HepG2 (cell line): Measurements from ENCODE around the gene PLIN5. TPM values are rescaled to one million over a fixed set of nuclear protein-coding genes. Genes with fewer than 3 reads are reported as not detected.
A peak's percentile ranks its signal among the peaks of the same experiment; 100 is the strongest.

Source experiments
- AKAP8 ChIP-seq: sonication (generic); formaldehyde crosslinking; IDR thresholded peaks from 2 replicates; pipeline ENCODE4 v1.5.1; 2020; ENCODE audit warnings: mild to moderate bottlenecking, missing genetic modification reagents
- BCL6 ChIP-seq: IDR thresholded peaks from 2 replicates; pipeline ENCODE4 v1.6.1; 2016; ENCODE audit warnings: missing genetic modification reagents, missing compliant biosample characterization
- EED ChIP-seq: sonication (generic); formaldehyde crosslinking; IDR thresholded peaks from 2 replicates; pipeline ENCODE4 v1.5.0; 2020; ENCODE audit warnings: mild to moderate bottlenecking, missing genetic modification reagents
- GMEB2 ChIP-seq: IDR thresholded peaks from 2 replicates; pipeline ENCODE4 v1.6.1; 2016; ENCODE audit warnings: missing biosample characterization, missing genetic modification reagents, low read depth
- HNRNPH1 ChIP-seq: fragments of 200-400 bp; formaldehyde crosslinking; optimal IDR thresholded peaks from 2 replicates; pipeline ENCODE3; 2017; ENCODE audit warnings: mild to moderate bottlenecking, low read depth, low read length
- HNRNPL ChIP-seq: fragments of 200-400 bp; formaldehyde crosslinking; IDR thresholded peaks from 2 replicates; pipeline ENCODE4 v1.6.1; 2017; ENCODE audit warnings: mild to moderate bottlenecking, low read depth, low read length
- KMT2A ChIP-seq: sonication (generic); formaldehyde crosslinking; IDR thresholded peaks from 2 replicates; pipeline ENCODE4 v1.4.0; 2020; ENCODE audit warnings: missing genetic modification reagents
- MLXIP ChIP-seq: sonication (generic); formaldehyde crosslinking; IDR thresholded peaks from 2 replicates; pipeline ENCODE4 v1.9.0; 2021; ENCODE audit warnings: missing genetic modification reagents, borderline replicate concordance
- MTA1 ChIP-seq: sonication (generic); formaldehyde crosslinking; IDR thresholded peaks from 2 replicates; pipeline ENCODE4 v1.4.0; 2020; ENCODE audit warnings: missing genetic modification reagents, mild to moderate bottlenecking, borderline replicate concordance
- POLR2G ChIP-seq: fragments of 200-400 bp; formaldehyde crosslinking; IDR thresholded peaks from 2 replicates; pipeline ENCODE4 v1.6.1; 2018; ENCODE audit warnings: mild to moderate bottlenecking, low read depth, low read length, moderate library complexity
- PRPF4 ChIP-seq: fragments of 200-400 bp; formaldehyde crosslinking; IDR thresholded peaks from 2 replicates; pipeline ENCODE4 v1.6.1; 2016; ENCODE audit warnings: low read length, low read depth; ENCODE audit not compliant: poor library complexity, severe bottlenecking
- RAD21 ChIP-seq: fragments of 450-650 bp; formaldehyde crosslinking; IDR thresholded peaks from 2 replicates; pipeline ENCODE4 v1.5.0; 2020; ENCODE audit warnings: mild to moderate bottlenecking
- RBFOX2 ChIP-seq: fragments of 200-400 bp; formaldehyde crosslinking; IDR thresholded peaks from 2 replicates; pipeline ENCODE4 v1.6.1; 2017; ENCODE audit warnings: low read depth, mild to moderate bottlenecking, low read length
- TAF1 ChIP-seq: sonication (generic); formaldehyde crosslinking; IDR thresholded peaks from 2 replicates; pipeline ENCODE4 v1.4.0; 2020; ENCODE audit warnings: missing genetic modification reagents
- YY1 ChIP-seq: IDR thresholded peaks from 2 replicates; pipeline ENCODE4 v1.6.1; 2011; ENCODE audit warnings: low read length, low read depth, moderate library complexity, mild to moderate bottlenecking; ENCODE audit not compliant: insufficient read depth, insufficient replicate concordance
- ZEB1 ChIP-seq: IDR thresholded peaks from 2 replicates; pipeline ENCODE4 v1.6.1; 2012; ENCODE audit warnings: mild to moderate bottlenecking, low read depth, inconsistent platforms; ENCODE audit not compliant: insufficient replicate concordance
- ZFP91 ChIP-seq: sonication (generic); formaldehyde crosslinking; IDR thresholded peaks from 2 replicates; pipeline ENCODE4 v1.9.0; 2022; ENCODE audit warnings: missing genetic modification reagents, mild to moderate bottlenecking, borderline replicate concordance
- ZNF230 ChIP-seq: sonication (generic); formaldehyde crosslinking; IDR thresholded peaks from 2 replicates; pipeline ENCODE4 v1.4.0; 2020; ENCODE audit warnings: mild to moderate bottlenecking, missing genetic modification reagents
- ZNF556 ChIP-seq: sonication (generic); formaldehyde crosslinking; IDR thresholded peaks from 2 replicates; pipeline ENCODE4 v1.4.0; 2020; ENCODE audit warnings: mild to moderate bottlenecking, missing genetic modification reagents, borderline replicate concordance
- ZNF589 ChIP-seq: sonication (generic); formaldehyde crosslinking; conservative IDR thresholded peaks from 2 replicates; pipeline ENCODE4 v1.8.0; 2022; ENCODE audit warnings: mild to moderate bottlenecking, moderate library complexity, missing genetic modification reagents
- ZNF782 ChIP-seq: sonication (generic); formaldehyde crosslinking; IDR thresholded peaks from 2 replicates; pipeline ENCODE4 v1.4.0; 2020; ENCODE audit warnings: missing genetic modification reagents, mild to moderate bottlenecking, borderline replicate concordance
- ZNF83 ChIP-seq: sonication (generic); formaldehyde crosslinking; IDR thresholded peaks from 2 replicates; pipeline ENCODE4 v1.4.0; 2020; ENCODE audit warnings: missing genetic modification reagents, mild to moderate bottlenecking, borderline replicate concordance
- polyA plus RNA-seq, 8 experiments: library from polyadenylated mRNA; depleted of rRNA in 3 of 8; stranded (reverse) in 7 of 8; unstranded in 1 of 8; fragments of >200 nt; fragmentation: Illumina TruSeq in 4 of 8; extraction: Trizol in 4 of 8; gene quantifications; 2 replicates each; pipeline versions ENCODE4 v1.2.1 to v1.2.3, GENCODE V29; 2011 to 2016; ENCODE audit warnings: low read depth in 4 of 8, missing spikeins in 1 of 8, mixed read lengths in 1 of 8; ENCODE audit not compliant: insufficient read depth in 1 of 8
- total RNA-seq, 5 experiments: library from RNA; depleted of rRNA; stranded (reverse); fragments of >200 nt; fragmentation: Illumina TruSeq; extraction: Trizol; gene quantifications; 2 replicates each; pipeline ENCODE4 v1.2.3, GENCODE V29; 2016; ENCODE audit warnings: low read depth in 1 of 5

Gene PLIN5
- total and polyA plus RNA-seq, 2 of the 13 experiments (the other 11 are each of a cell fraction or from before 2014, with no cell fraction given) = 1.8 to 4.8 TPM

- TF ChIP-seq GMEB2 (CRISPR knock-in tag) (no peak), EED (CRISPR knock-in tag) (no peak), MLXIP (CRISPR knock-in tag) (no peak), AKAP8 (0 out of 2 replicates have a peak, but pooled peaks have one; percentile 46), ZNF782 (CRISPR knock-in tag) (no peak), RAD21 (CRISPR knock-in tag) (0 out of 2 replicates have a peak, but pooled peaks have one; percentile 16), ZFP91 (peak; percentile 74; the same call in 1 of the 2 replicates), POLR2G (peak; percentile 67), HNRNPH1 (no peak), RBFOX2 (0 out of 2 replicates have a peak, but pooled peaks have one; percentile 26), ZNF556 (peak; percentile 33; the same call in 1 of the 2 replicates), ZNF589 (CRISPR knock-in tag) (no peak), TAF1 (CRISPR knock-in tag) (no peak), MTA1 (CRISPR knock-in tag) (peak; percentile 45; the same call in 1 of the 2 replicates), BCL6 (CRISPR knock-in tag) (no peak), HNRNPL (peak; percentile 65; the same call in 1 of the 2 replicates), PRPF4 (no peak), ZNF83 (CRISPR knock-in tag) (no peak), ZNF230 (CRISPR knock-in tag) (no peak), KMT2A (CRISPR knock-in tag) (no peak), YY1 (peak; percentile 63), ZEB1 (no peak)
Observed at GRCh38 chr19:4581666-4582553, 46.9 kb upstream of the PLIN5 start (continued).
